Activated T-helper 2 cell treated with anti-CD3 and anti-CD28 coated beads, Interferon-gamma antibody, Interleukin-2, Interleukin-4, amounts not matched to agents 10 μg/mL and 5 μg/mL and 100 μg/mL, durations not matched to agents 14 hours and 24 hours and 36 hours (primary cell): ENCODE measurements around the gene COA8. TPM values are rescaled to one million over a fixed set of nuclear protein-coding genes. Genes with fewer than 3 reads are reported as not detected.

Experiments
- total RNA-seq: library from RNA; stranded (reverse); gene quantifications from 2 replicates; pipeline ENCODE4 v1.2.3, GENCODE V29; 2022

The COA8 gene
- total RNA-seq, 1 donor from 2014 or later = 31.9 TPM

Other genes with a start within 250 kb of the COA8 start
- gene EIF5, start 228.7 kb upstream of the COA8 start, total RNA-seq = 261 TPM in 2 replicates
- gene MARK3, start 177.5 kb upstream of the COA8 start, total RNA-seq = 81.4 and 84.1 TPM in 2 replicates
- 14.0 and 15.3 TPM in 2 replicates for gene CKB, start 40.1 kb upstream of the COA8 start, total RNA-seq
- gene TRMT61A, start 33.8 kb upstream of the COA8 start, total RNA-seq = 13.7 and 15.0 TPM in 2 replicates
- gene BAG5, start 303 bp upstream of the COA8 start, total RNA-seq = 28.2 and 29.2 TPM in 2 replicates
- gene KLC1, start 66.3 kb downstream of the COA8 start, total RNA-seq = 161 and 169 TPM in 2 replicates
- gene XRCC3, start 152.5 kb downstream of the COA8 start, total RNA-seq = 52.9 and 53.7 TPM in 2 replicates
- gene ZFYVE21, start 152.8 kb downstream of the COA8 start, total RNA-seq = 24.6 and 27.5 TPM in 2 replicates